HepG2 (cell line): ENCODE measurements around the gene CIROP. TPM values are rescaled to one million over a fixed set of nuclear protein-coding genes. Genes with fewer than 3 reads are reported as not detected.

ENCODE experiments used
- ATAC-seq: fragments of 200-7000 bp; cut with Tn5 transposase; 3 replicates; pipeline ENCODE4 v1.9.1; 2020; ENCODE audit warnings: mild to moderate bottlenecking, moderate library complexity
- BruUV-seq: library from RNA; stranded (reverse); fragments of 400-500 nt; replicated peaks from 2 replicates; lab custom pipeline; 2021; lab: Mats Ljungman, UMichigan
- CTCF ChIA-PET: fragments of 300-600 bp; formaldehyde crosslinking; extraction: SDS; loops from one replicate; lab custom pipeline; 2021; ENCODE audit warnings: low total read pairs, inconsistent platforms, low intra/inter-chr PET ratio; lab: Yijun Ruan, JAX
- POLR2A ChIA-PET: fragments of 350-600 bp; sonication (Branson Sonifier 250); formaldehyde crosslinking; loops from one replicate; lab custom pipeline; 2020; ENCODE audit warnings: antibody characterized with exemption, inconsistent platforms; lab: Yijun Ruan, JAX
- DNase-seq: peaks from one replicate; pipeline ENCODE4 v3.0.0-alpha.2; 2015; ENCODE audit warnings: low spot score
- FAIRE-seq: peaks from 3 replicates; lab custom pipeline; 2011; peaks lifted over from hg19 to GRCh38; lab: Jason Lieb, UNC
- H2AFZ ChIP-seq: one replicate; pipeline ENCODE4 v1.6.1; 2011; ENCODE audit warnings: low read length, inconsistent platforms
- H3K27ac ChIP-seq: fragments of 300-600 bp; 3 replicates; pipeline ENCODE4 v1.8.0; 2011; ENCODE audit warnings: mixed run types, mild to moderate bottlenecking, mixed read lengths, low read length, inconsistent platforms; ENCODE audit not compliant: insufficient read depth; ENCODE audit errors: extremely low read length
- H3K27me3 ChIP-seq, 2 experiments: fragments of 200-600 bp in 1 of 2; 2 replicates in 1 of 2; 3 replicates in 1 of 2; pipeline versions ENCODE4 v1.6.0 to v1.8.0; 2011; ENCODE audit warnings: low read length in 2 of 2, mild to moderate bottlenecking in 2 of 2, moderate library complexity in 2 of 2, inconsistent platforms in 1 of 2; ENCODE audit not compliant: insufficient read depth in 2 of 2, control insufficient read depth in 1 of 2
- H3K36me3 ChIP-seq, 2 experiments: fragments of 200-600 bp in 1 of 2; replicated peaks in 1 of 2; 2 replicates in 1 of 2; 3 replicates in 1 of 2; pipeline versions ENCODE4 v1.5.1 to v1.8.0; 2011; ENCODE audit warnings: low read length in 2 of 2, inconsistent platforms in 1 of 2; ENCODE audit not compliant: insufficient read depth in 2 of 2, control insufficient read depth in 1 of 2
- H3K4me1 ChIP-seq: 2 replicates; pipeline ENCODE4 v1.5.1; 2012; ENCODE audit warnings: low read length, inconsistent platforms; ENCODE audit not compliant: insufficient read depth
- H3K4me2 ChIP-seq: 2 replicates; pipeline ENCODE4 v1.6.0; 2011; ENCODE audit warnings: low read depth, low read length, inconsistent platforms
- H3K4me3 ChIP-seq, 3 experiments: fragments of 200-600 bp in 1 of 3; sonication (generic), shearing (Covaris generic) in 1 of 3; replicated peaks in 1 of 3; 2 replicates each; pipeline ENCODE4 v1.5.1; 2011 to 2016; ENCODE audit warnings: low read length in 3 of 3, inconsistent platforms in 2 of 3, low read depth in 2 of 3, mild to moderate bottlenecking in 2 of 3, control low read depth in 1 of 3, mixed read lengths in 1 of 3; ENCODE audit not compliant: insufficient read depth in 1 of 3
- H3K79me2 ChIP-seq: one replicate; pipeline ENCODE4 v1.6.1; 2011; ENCODE audit warnings: low read length, inconsistent platforms; ENCODE audit not compliant: insufficient read depth
- H3K9ac ChIP-seq: 2 replicates; pipeline ENCODE4 v1.6.0; 2011; ENCODE audit warnings: mild to moderate bottlenecking, low read depth, low read length, inconsistent platforms; ENCODE audit not compliant: insufficient read depth
- H3K9me3 ChIP-seq: 2 replicates; pipeline ENCODE4 v1.5.1; 2012; ENCODE audit warnings: mild to moderate bottlenecking, low read length
- H4K20me1 ChIP-seq: 2 replicates; pipeline ENCODE4 v1.6.0; 2011; ENCODE audit warnings: inconsistent platforms, mild to moderate bottlenecking, low read length, moderate library complexity; ENCODE audit not compliant: insufficient read depth
- FOXA1 ChIP-seq, 2 experiments: fragments of 450-650 bp in 1 of 2; sonication (generic) in 1 of 2; formaldehyde crosslinking in 1 of 2; IDR thresholded peaks; 2 replicates each; pipeline versions ENCODE4 v1.4.0 to v1.6.1; 2016 to 2020; ENCODE audit warnings: missing genetic modification reagents in 1 of 2
- GATAD2A ChIP-seq: IDR thresholded peaks from 2 replicates; pipeline ENCODE4 v1.6.1; 2016
- LRRFIP1 ChIP-seq: sonication (generic); formaldehyde crosslinking; conservative IDR thresholded peaks from 2 replicates; pipeline ENCODE4 v1.4.0; 2020; ENCODE audit warnings: missing genetic modification reagents
- MAFF ChIP-seq: IDR thresholded peaks from 2 replicates; pipeline ENCODE4 v1.6.1; 2011; ENCODE audit warnings: low read depth, low read length, improper control_type of control experiment
- MAFK ChIP-seq, 2 experiments: IDR thresholded peaks in 1 of 2; conservative IDR thresholded peaks in 1 of 2; 2 replicates each; pipeline ENCODE4 v1.6.1; 2011; ENCODE audit warnings: improper control_type of control experiment in 2 of 2, low read length in 2 of 2
- MED8 ChIP-seq: sonication (generic); formaldehyde crosslinking; IDR thresholded peaks from 2 replicates; pipeline ENCODE4 v1.8.1; 2023; ENCODE audit warnings: mild to moderate bottlenecking, missing genetic modification reagents; ENCODE audit not compliant: insufficient replicate concordance
- RXRB ChIP-seq: IDR thresholded peaks from 2 replicates; pipeline ENCODE4 v1.6.1; 2016; ENCODE audit warnings: borderline replicate concordance, missing genetic modification reagents, missing compliant biosample characterization
- SMYD3 ChIP-seq: sonication (generic); formaldehyde crosslinking; IDR thresholded peaks from 2 replicates; pipeline ENCODE4 v1.8.1; 2023; ENCODE audit warnings: mild to moderate bottlenecking, missing genetic modification reagents
- TBP ChIP-seq: sonication (generic); formaldehyde crosslinking; IDR thresholded peaks from 2 replicates; pipeline ENCODE4 v1.5.0; 2020; ENCODE audit warnings: missing genetic modification reagents
- TOE1 ChIP-seq: sonication (generic); formaldehyde crosslinking; IDR thresholded peaks from 2 replicates; pipeline ENCODE4 v1.4.0; 2020; ENCODE audit warnings: mild to moderate bottlenecking, missing genetic modification reagents
- ZMAT5 ChIP-seq: sonication (generic); formaldehyde crosslinking; IDR thresholded peaks from 2 replicates; pipeline ENCODE4 v1.5.0; 2020; ENCODE audit warnings: mild to moderate bottlenecking, low read depth, missing genetic modification reagents, borderline replicate concordance
- ZNF557 ChIP-seq: sonication (generic); formaldehyde crosslinking; IDR thresholded peaks from 2 replicates; pipeline ENCODE4 v1.4.0; 2020; ENCODE audit warnings: missing genetic modification reagents
- ZNF615 ChIP-seq: sonication (generic); formaldehyde crosslinking; IDR thresholded peaks from 2 replicates; pipeline ENCODE4 v1.5.0; 2020; ENCODE audit warnings: mild to moderate bottlenecking, missing genetic modification reagents, borderline replicate concordance
- WGBS: methylation state at CpG from one replicate; pipeline ENCODE4 v1.1.6; 2017; ENCODE audit warnings: low lambda C conversion rate; 5-methylcytosine and 5-hydroxymethylcytosine counted together
- in situ Hi-C: cut with HindIII; loops from 2 replicates; pipeline ENCODE4 v1.10.0; 2017; ENCODE audit warnings: low pct_unique_long_range_greater_than_20kb; ENCODE audit not compliant: extremely low pct_ligation_motif_present
- intact Hi-C: fragments of 100-400 bp; cut with micrococcal nuclease; formaldehyde crosslinking; loops from one replicate; pipeline ENCODE4 v1.10.0; 2022; ENCODE audit not compliant: unreplicated experiment
- polyA plus RNA-seq, 8 experiments: library from polyadenylated mRNA; depleted of rRNA in 3 of 8; stranded (reverse) in 7 of 8; unstranded in 1 of 8; fragments of >200 nt; fragmentation: Illumina TruSeq in 4 of 8; extraction: Trizol in 4 of 8; gene quantifications; 2 replicates each; pipeline versions ENCODE4 v1.2.1 to v1.2.3, GENCODE V29; 2011 to 2016; ENCODE audit warnings: low read depth in 4 of 8, missing spikeins in 1 of 8, mixed read lengths in 1 of 8; ENCODE audit not compliant: insufficient read depth in 1 of 8
- total RNA-seq, 5 experiments: library from RNA; depleted of rRNA; stranded (reverse); fragments of >200 nt; fragmentation: Illumina TruSeq; extraction: Trizol; gene quantifications; 2 replicates each; pipeline ENCODE4 v1.2.3, GENCODE V29; 2016; ENCODE audit warnings: low read depth in 1 of 5
- TF ChIP-seq, protein P1 (sequence below): IDR thresholded peaks from 2 replicates; pipeline ENCODE4 v1.6.1; 2016
- TF ChIP-seq, protein P2 (sequence below): IDR thresholded peaks from 2 replicates; pipeline ENCODE4 v1.6.1; 2016; ENCODE audit warnings: mild to moderate bottlenecking
- TF ChIP-seq, protein P3 (sequence below): sonication (generic); formaldehyde crosslinking; IDR thresholded peaks from 2 replicates; pipeline ENCODE4 v1.5.1; 2020; ENCODE audit warnings: missing genetic modification reagents, mild to moderate bottlenecking, borderline replicate concordance

The CIROP gene
- total and polyA plus RNA-seq, 2 of the 13 experiments (the other 11 are each of a cell fraction or from before 2014, with no cell fraction given) = 0.07 TPM; not detected in 1

GRCh38 chr14:23076785-23077408 lies 27.9 kb downstream of the CIROP start:
- no peak overlapping the region for H3K4me2 ChIP-seq
- H3K4me1 ChIP-seq = peaks cover 9% of the 10 kb centered on the region
- in situ Hi-C loops (no loop called here), intact Hi-C loops (loop anchor here (1.0 kb wide), 2 partner anchors 8 to 32 kb away; no protein-coding TSS in a partner anchor)
- POLR2A ChIA-PET = interaction anchor here (0.8 to 5.8 kb wide), 7 partner anchors 8 to 103 kb away, joined by 3 to 85 read pairs (median 5); partner anchors contain the start of genes ACIN1, AJUBA and C14orf119
- no peaks in the 10 kb centered on the region for H3K9me3 ChIP-seq
- H3K27ac ChIP-seq = no peak overlapping the region
- no peak overlapping the region for H2AFZ ChIP-seq
- DNase-seq = peak; percentile 68
- H3K9ac ChIP-seq = no peak overlapping the region
- peak; percentile 57 for ATAC-seq
- peak; percentile 48 for FAIRE-seq
- no TSS peak for BruUV-seq
- H3K4me3 ChIP-seq = no peak overlapping the region
- H3K36me3 ChIP-seq = peaks cover 64 to 95% of the 10 kb centered on the region in 2 experiments
- H4K20me1 ChIP-seq = peaks cover 9% of the 10 kb centered on the region; the same call in 1 of the 2 replicates
- no peaks in the 10 kb centered on the region for H3K27me3 ChIP-seq
- H3K79me2 ChIP-seq = peaks cover 1% of the 10 kb centered on the region
- CTCF ChIA-PET = interaction anchor here (0.9 to 4.1 kb wide), 8 partner anchors 8 to 110 kb away, joined by 3 to 20 read pairs (median 8); partner anchors contain the start of genes ACIN1 and CDH24
- 79% methylated on average over 5 of the region's 5 CpGs for WGBS
- TF ChIP-seq LRRFIP1 (CRISPR knock-in tag) = 0 out of 2 replicates have a peak, but pooled peaks have one; percentile 61
- no peak for TF ChIP-seq TBP (CRISPR knock-in tag)
- peak; percentile 49 to 57; a peak in 3 of 4 replicates for TF ChIP-seq MAFK (conservative IDR thresholded peaks at IDR 0.05 in 1 of 2, IDR thresholded peaks at IDR 0.05 in 1 of 2; ENCODE audit: low read length in 2 of 2)
- TF ChIP-seq MAFF = 0 out of 2 replicates have a peak, but pooled peaks have one; percentile 26
- TF ChIP-seq, protein P1, sequence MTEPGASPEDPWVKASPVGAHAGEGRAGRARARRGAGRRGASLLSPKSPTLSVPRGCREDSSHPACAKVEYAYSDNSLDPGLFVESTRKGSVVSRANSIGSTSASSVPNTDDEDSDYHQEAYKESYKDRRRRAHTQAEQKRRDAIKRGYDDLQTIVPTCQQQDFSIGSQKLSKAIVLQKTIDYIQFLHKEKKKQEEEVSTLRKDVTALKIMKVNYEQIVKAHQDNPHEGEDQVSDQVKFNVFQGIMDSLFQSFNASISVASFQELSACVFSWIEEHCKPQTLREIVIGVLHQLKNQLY (CRISPR knock-in tag) = no peak
- TF ChIP-seq ZMAT5 (CRISPR knock-in tag) = no peak
- 0 out of 2 replicates have a peak, but pooled peaks have one; percentile 13 for TF ChIP-seq RXRB (CRISPR knock-in tag)
- TF ChIP-seq GATAD2A (CRISPR knock-in tag) = peak; percentile 26; the same call in 1 of the 2 replicates
- TF ChIP-seq TOE1 (CRISPR knock-in tag) = 0 out of 2 replicates have a peak, but pooled peaks have one; percentile 65
- TF ChIP-seq FOXA1 (IDR thresholded peaks at IDR 0.05) = no peak
- TF ChIP-seq FOXA1 (CRISPR knock-in tag; IDR thresholded peaks at IDR 0.05) = no peak
- TF ChIP-seq, protein P2, sequence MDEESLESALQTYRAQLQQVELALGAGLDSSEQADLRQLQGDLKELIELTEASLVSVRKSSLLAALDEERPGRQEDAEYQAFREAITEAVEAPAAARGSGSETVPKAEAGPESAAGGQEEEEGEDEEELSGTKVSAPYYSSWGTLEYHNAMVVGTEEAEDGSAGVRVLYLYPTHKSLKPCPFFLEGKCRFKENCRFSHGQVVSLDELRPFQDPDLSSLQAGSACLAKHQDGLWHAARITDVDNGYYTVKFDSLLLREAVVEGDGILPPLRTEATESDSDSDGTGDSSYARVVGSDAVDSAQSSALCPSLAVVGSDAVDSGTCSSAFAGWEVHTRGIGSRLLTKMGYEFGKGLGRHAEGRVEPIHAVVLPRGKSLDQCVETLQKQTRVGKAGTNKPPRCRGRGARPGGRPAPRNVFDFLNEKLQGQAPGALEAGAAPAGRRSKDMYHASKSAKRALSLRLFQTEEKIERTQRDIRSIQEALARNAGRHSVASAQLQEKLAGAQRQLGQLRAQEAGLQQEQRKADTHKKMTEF = 0 out of 2 replicates have a peak, but pooled peaks have one; percentile 19
- no peak for TF ChIP-seq ZNF615 (CRISPR knock-in tag)
- TF ChIP-seq MED8 (CRISPR knock-in tag) = no peak
- TF ChIP-seq SMYD3 (CRISPR knock-in tag) = 0 out of 2 replicates have a peak, but pooled peaks have one; percentile 56
- TF ChIP-seq, protein P3, sequence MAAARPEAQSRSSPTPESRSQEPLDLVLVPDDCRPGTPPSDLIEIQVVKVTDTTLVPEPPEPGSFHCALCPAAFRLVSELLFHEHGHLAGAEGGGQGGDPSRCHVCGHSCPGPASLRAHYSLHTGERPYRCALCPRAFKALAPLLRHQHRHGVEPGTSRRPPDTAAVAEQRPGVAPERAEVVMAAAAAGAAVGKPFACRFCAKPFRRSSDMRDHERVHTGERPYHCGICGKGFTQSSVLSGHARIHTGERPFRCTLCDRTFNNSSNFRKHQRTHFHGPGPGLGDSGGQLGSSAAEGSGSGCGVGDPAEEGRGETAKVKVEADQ = 0 out of 2 replicates have a peak, but pooled peaks have one; percentile 52
- no peak for TF ChIP-seq ZNF557
